ENCODE data around the gene ARHGAP44.

ARHGAP44 gene

DNA sequence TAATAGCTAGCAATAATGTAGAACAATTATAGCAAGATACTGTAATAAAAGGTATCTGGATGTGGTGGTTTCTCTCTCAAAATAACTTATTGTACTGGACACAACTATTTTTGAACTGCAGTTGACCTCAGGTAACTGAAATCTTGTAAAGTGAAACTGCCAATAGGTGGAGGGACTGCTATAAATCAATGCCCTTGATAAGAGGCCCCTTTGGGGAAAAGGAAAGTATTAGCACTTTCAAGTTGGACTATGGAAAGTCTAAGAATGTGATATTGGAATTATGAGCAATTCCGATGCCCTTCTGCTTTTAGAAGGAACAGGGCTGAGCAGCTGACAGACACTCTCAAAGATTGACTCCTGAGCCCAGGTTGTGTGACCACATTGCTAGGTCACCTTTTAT is 44.5 kb upstream of the ARHGAP44 start:
- Histone ChIP-seq H3K27me3 (ENCODE audit: low read depth, low read length) (no peaks in the 10 kb centered on the region), H3K4me3 (ENCODE audit: low read length) (no peak overlapping the region), H3K4me1 (ENCODE audit: low read length) (peaks cover 5% of the 10 kb centered on the region), H3K27ac (ENCODE audit: low read length) (no peak overlapping the region), H3K79me2 (ENCODE audit: low read length) (no peaks in the 10 kb centered on the region; the same call in 1 of the 2 replicates), H4K20me1 (ENCODE audit: insufficient read depth, low read length) (no peaks in the 10 kb centered on the region), H3K4me2 (ENCODE audit: low read length) (no peak overlapping the region), H3K9me3 (ENCODE audit: insufficient read depth, low read length) (no peaks in the 10 kb centered on the region), H3K9ac (ENCODE audit: low read length) (no peak overlapping the region), H2AFZ (ENCODE audit: low read depth, low read length) (no peak overlapping the region), H3K36me3 (replicated peaks; ENCODE audit: low read depth, low read length) (peaks cover 57% of the 10 kb centered on the region)
- TF ChIP-seq, protein P1, sequence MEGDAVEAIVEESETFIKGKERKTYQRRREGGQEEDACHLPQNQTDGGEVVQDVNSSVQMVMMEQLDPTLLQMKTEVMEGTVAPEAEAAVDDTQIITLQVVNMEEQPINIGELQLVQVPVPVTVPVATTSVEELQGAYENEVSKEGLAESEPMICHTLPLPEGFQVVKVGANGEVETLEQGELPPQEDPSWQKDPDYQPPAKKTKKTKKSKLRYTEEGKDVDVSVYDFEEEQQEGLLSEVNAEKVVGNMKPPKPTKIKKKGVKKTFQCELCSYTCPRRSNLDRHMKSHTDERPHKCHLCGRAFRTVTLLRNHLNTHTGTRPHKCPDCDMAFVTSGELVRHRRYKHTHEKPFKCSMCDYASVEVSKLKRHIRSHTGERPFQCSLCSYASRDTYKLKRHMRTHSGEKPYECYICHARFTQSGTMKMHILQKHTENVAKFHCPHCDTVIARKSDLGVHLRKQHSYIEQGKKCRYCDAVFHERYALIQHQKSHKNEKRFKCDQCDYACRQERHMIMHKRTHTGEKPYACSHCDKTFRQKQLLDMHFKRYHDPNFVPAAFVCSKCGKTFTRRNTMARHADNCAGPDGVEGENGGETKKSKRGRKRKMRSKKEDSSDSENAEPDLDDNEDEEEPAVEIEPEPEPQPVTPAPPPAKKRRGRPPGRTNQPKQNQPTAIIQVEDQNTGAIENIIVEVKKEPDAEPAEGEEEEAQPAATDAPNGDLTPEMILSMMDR (IDR thresholded peaks at IDR 0.05; ENCODE audit: low read depth, low read length) = no peak
- TF ChIP-seq EZH2phosphoT487 (IDR thresholded peaks at IDR 0.05; ENCODE audit: low read depth) = no peak

DNA sequence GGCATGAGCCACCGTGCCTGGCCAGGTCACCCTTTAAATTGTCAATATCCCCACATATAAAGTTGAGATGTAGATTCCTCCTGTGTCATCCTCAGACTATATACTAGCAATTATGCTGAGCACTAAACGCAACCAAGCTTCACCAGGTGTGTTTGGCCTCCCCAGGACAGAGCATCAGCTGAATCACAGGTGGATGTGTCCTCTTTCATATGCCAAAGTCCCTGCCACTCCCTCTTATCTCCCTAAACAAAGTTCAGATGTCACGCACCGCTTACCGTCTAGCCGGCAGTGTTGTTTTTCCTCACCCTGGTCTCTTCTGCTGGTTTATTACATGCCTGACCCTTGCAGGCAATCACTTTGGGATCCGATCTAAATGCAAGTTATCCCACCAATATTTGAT is 43.8 kb upstream of the ARHGAP44 start:
- no peak overlapping the region for H3K27ac ChIP-seq (ENCODE audit: low read length)
- no peaks in the 10 kb centered on the region for H3K9me3 ChIP-seq (ENCODE audit: insufficient read depth, low read length)
- H3K36me3 ChIP-seq (replicated peaks; ENCODE audit: low read depth, low read length) = peaks cover 55% of the 10 kb centered on the region
- peaks cover 5% of the 10 kb centered on the region for H3K4me1 ChIP-seq (ENCODE audit: low read length)
- H3K4me3 ChIP-seq (ENCODE audit: low read length) = no peak overlapping the region
- no peak overlapping the region for H3K9ac ChIP-seq (ENCODE audit: low read length)
- no peaks in the 10 kb centered on the region; the same call in 1 of the 2 replicates for H3K79me2 ChIP-seq (ENCODE audit: low read length)
- no peaks in the 10 kb centered on the region for H4K20me1 ChIP-seq (ENCODE audit: insufficient read depth, low read length)
- TF ChIP-seq EZH2phosphoT487 (IDR thresholded peaks at IDR 0.05; ENCODE audit: low read depth) = no peak
- TF ChIP-seq, protein P1 (IDR thresholded peaks at IDR 0.05; ENCODE audit: low read depth, low read length) = no peak
- no peak overlapping the region for H2AFZ ChIP-seq (ENCODE audit: low read depth, low read length)
- H3K27me3 ChIP-seq (ENCODE audit: low read depth, low read length) = no peaks in the 10 kb centered on the region
- H3K4me2 ChIP-seq (ENCODE audit: low read length) = no peak overlapping the region

DNA sequence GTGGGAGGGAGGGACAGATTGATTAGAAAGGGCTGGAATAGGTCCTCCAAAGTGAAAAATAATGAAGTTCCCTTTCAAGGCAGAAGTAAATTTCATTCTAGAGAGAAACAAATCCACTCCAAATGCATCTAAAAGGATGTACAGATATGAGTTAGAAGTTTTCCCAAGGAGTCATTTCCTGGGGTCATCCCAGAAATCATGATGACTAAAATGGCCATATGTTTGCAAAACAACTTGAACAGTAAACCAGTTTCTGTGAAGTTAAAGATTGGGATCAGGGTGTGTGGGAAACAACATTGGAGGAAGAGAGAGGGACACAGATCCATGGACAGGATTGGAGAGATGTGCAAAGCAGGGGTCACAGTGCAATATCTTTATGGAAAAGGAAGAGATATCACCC is 32.5 kb upstream of the ARHGAP44 start:
- Histone ChIP-seq H3K27me3 (ENCODE audit: low read depth, low read length) (no peaks in the 10 kb centered on the region), H3K9me3 (ENCODE audit: insufficient read depth, low read length) (no peaks in the 10 kb centered on the region), H3K9ac (ENCODE audit: low read length) (no peak overlapping the region), H3K27ac (ENCODE audit: low read length) (no peak overlapping the region), H2AFZ (ENCODE audit: low read depth, low read length) (no peak overlapping the region), H3K4me3 (ENCODE audit: low read length) (no peak overlapping the region), H3K4me1 (ENCODE audit: low read length) (no peaks in the 10 kb centered on the region), H4K20me1 (ENCODE audit: insufficient read depth, low read length) (peaks cover 34% of the 10 kb centered on the region), H3K79me2 (ENCODE audit: low read length) (peaks cover 22% of the 10 kb centered on the region), H3K4me2 (ENCODE audit: low read length) (no peak overlapping the region), H3K36me3 (replicated peaks; ENCODE audit: low read depth, low read length) (peaks cover 76% of the 10 kb centered on the region)
- TF ChIP-seq EZH2phosphoT487 (IDR thresholded peaks at IDR 0.05; ENCODE audit: low read depth) = no peak
- TF ChIP-seq, protein P1 (IDR thresholded peaks at IDR 0.05; ENCODE audit: low read depth, low read length) = no peak

DNA sequence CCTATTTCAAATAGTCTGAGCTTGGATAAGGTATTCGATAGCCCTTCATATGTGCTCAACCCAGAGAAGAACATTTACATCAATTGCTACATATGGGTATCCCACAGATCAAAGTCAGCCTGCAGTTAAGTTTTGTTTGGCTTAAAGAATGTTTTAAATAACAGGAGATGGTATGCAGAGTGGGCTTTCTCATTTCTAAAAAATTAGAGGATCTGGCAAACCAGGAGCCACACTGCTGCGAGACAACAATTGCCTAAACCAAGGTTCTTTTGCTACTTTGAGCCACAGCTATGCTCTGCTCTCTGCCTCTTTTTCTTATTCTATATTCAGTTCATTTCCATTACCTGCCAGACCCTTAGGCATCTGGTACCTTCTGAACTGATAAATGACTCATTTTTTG is 30.2 kb upstream of the ARHGAP44 start:
- Histone ChIP-seq H2AFZ (ENCODE audit: low read depth, low read length) (no peak overlapping the region), H3K27ac (ENCODE audit: low read length) (no peak overlapping the region), H3K27me3 (ENCODE audit: low read depth, low read length) (no peaks in the 10 kb centered on the region), H3K79me2 (ENCODE audit: low read length) (0 out of 2 replicates have a peak, but pooled peaks cover 4% of the 10 kb centered on the region), H3K4me2 (ENCODE audit: low read length) (no peak overlapping the region), H3K9me3 (ENCODE audit: insufficient read depth, low read length) (no peaks in the 10 kb centered on the region), H4K20me1 (ENCODE audit: insufficient read depth, low read length) (peaks cover 21% of the 10 kb centered on the region), H3K36me3 (replicated peaks; ENCODE audit: low read depth, low read length) (peaks cover 78% of the 10 kb centered on the region), H3K4me1 (ENCODE audit: low read length) (peaks cover under 1% of the 10 kb centered on the region; the same call in 1 of the 2 replicates), H3K9ac (ENCODE audit: low read length) (no peak overlapping the region), H3K4me3 (ENCODE audit: low read length) (no peak overlapping the region)
- TF ChIP-seq, protein P1 (IDR thresholded peaks at IDR 0.05; ENCODE audit: low read depth, low read length) = no peak
